Smooth muscle cell (in vitro differentiated cells): ENCODE measurements around the gene CDC34. TPM values are rescaled to one million over a fixed set of nuclear protein-coding genes. Genes with fewer than 3 reads are reported as not detected.
A peak's percentile ranks its signal among the peaks of the same experiment; 100 is the strongest.

ENCODE experiments used
- DNase-seq: peaks from one replicate; lab custom pipeline; 2025; ENCODE audit not compliant: unreplicated experiment; lab: John Stamatoyannopoulos, UW
- H2AFZ ChIP-seq: fragments of 200-600 bp; sonication (generic); 2 replicates; pipeline ENCODE4 v1.6.0; 2016; ENCODE audit warnings: antibody characterized with exemption, low read depth, mild to moderate bottlenecking
- H3F3A ChIP-seq: fragments of 200-600 bp; sonication (generic); 2 replicates; pipeline ENCODE4 v1.6.0; 2017; ENCODE audit warnings: antibody characterized with exemption, low read depth
- H3K27ac ChIP-seq: fragments of 200-600 bp; sonication (generic); 2 replicates; pipeline ENCODE4 v1.5.1; 2016; ENCODE audit warnings: low read depth, mild to moderate bottlenecking
- H3K27me3 ChIP-seq: fragments of 200-600 bp; sonication (generic); 2 replicates; pipeline ENCODE4 v1.6.1; 2016; ENCODE audit warnings: low read depth, mild to moderate bottlenecking
- H3K36me3 ChIP-seq: fragments of 200-600 bp; sonication (generic); 2 replicates; pipeline ENCODE4 v1.5.1; 2016; ENCODE audit warnings: low read depth
- H3K4me1 ChIP-seq: fragments of 200-600 bp; sonication (generic); 2 replicates; pipeline ENCODE4 v1.5.1; 2016; ENCODE audit warnings: low read depth
- H3K4me2 ChIP-seq: fragments of 200-600 bp; sonication (generic); 2 replicates; pipeline ENCODE4 v1.6.0; 2016; ENCODE audit warnings: mild to moderate bottlenecking
- H3K4me3 ChIP-seq: fragments of 200-600 bp; sonication (generic); 2 replicates; pipeline ENCODE4 v1.5.1; 2016; ENCODE audit warnings: mild to moderate bottlenecking
- H3K79me2 ChIP-seq: fragments of 200-600 bp; sonication (generic); 2 replicates; pipeline ENCODE4 v1.6.0; 2016; ENCODE audit warnings: low read depth, mild to moderate bottlenecking
- H3K9ac ChIP-seq: fragments of 200-600 bp; sonication (generic); 2 replicates; pipeline ENCODE4 v1.6.0; 2016; ENCODE audit warnings: low read depth
- H3K9me3 ChIP-seq: fragments of 200-600 bp; sonication (generic); replicated peaks from 2 replicates; pipeline ENCODE4 v1.5.1; 2016; ENCODE audit warnings: low read depth
- H4K20me1 ChIP-seq: fragments of 200-600 bp; sonication (generic); 2 replicates; pipeline ENCODE4 v1.6.0; 2016; ENCODE audit warnings: low read depth
- whole genome bisulfite sequencing: methylation state at CpG from one replicate; pipeline ENCODE4 v1.1.7; 2016; ENCODE audit warnings: low lambda C conversion rate; 5-methylcytosine and 5-hydroxymethylcytosine counted together
- polyA plus RNA-seq: library from polyadenylated mRNA; unstranded; fragments of >200 nt; fragmentation: Nextera tagmentation; extraction: Ambion mirVana; gene quantifications from 2 replicates; pipeline ENCODE4 v1.2.1, GENCODE V29; 2016
- total RNA-seq: library from RNA; depleted of rRNA; stranded (reverse); fragments of >200 nt; gene quantifications from 2 replicates; pipeline ENCODE4 v1.2.3, GENCODE V29; 2014
- TF ChIP-seq, protein P1 (sequence below): fragments of 200-600 bp; sonication (generic); IDR thresholded peaks from 2 replicates; pipeline ENCODE4 v1.5.1; 2017; ENCODE audit warnings: borderline replicate concordance, mild to moderate bottlenecking, antibody characterized with exemption; ENCODE audit not compliant: insufficient read depth, poor library complexity, severe bottlenecking

Gene CDC34
- total and polyA plus RNA-seq, 2 experiments from 2014 or later = 67.7 to 151 TPM

DNA sequence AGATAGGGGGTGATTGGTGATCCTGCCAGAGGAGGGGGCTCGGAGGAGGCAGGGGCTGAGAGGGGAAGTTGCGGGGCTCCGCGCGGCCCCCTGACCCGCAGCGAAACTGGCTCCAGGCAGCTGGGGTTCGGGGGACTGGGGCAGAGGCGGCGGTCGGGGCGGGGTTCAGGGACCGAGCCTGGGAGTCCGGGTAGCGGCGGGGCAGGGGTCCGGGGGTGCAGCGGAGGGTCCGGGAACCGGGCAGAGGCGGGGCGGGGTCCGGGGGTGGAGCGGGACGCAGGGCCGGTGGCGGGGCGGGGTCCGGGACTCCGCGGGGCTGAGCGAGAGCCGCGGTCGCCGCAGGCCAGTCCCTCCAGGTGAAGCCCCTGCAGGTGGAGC lies 34.1 kb upstream of the CDC34 start:
- peaks cover 32% of the 10 kb centered on the region for H3K27me3 ChIP-seq
- peak overlapping the region; percentile 44 for H3K4me2 ChIP-seq
- no peak for DNase-seq
- 0% methylated on average over 9 of the region's 36 CpGs for WGBS
- no peaks in the 10 kb centered on the region for H3K36me3 ChIP-seq
- no peaks in the 10 kb centered on the region for H3K9me3 ChIP-seq
- H3K4me3 ChIP-seq = no peak overlapping the region
- no peak overlapping the region for H2AFZ ChIP-seq
- no peaks in the 10 kb centered on the region for H4K20me1 ChIP-seq
- H3K4me1 ChIP-seq = no peaks in the 10 kb centered on the region
- no peaks in the 10 kb centered on the region for H3F3A ChIP-seq
- no peak overlapping the region for H3K9ac ChIP-seq
- H3K79me2 ChIP-seq = no peaks in the 10 kb centered on the region
- H3K27ac ChIP-seq = no peak overlapping the region
- TF ChIP-seq, protein P1, sequence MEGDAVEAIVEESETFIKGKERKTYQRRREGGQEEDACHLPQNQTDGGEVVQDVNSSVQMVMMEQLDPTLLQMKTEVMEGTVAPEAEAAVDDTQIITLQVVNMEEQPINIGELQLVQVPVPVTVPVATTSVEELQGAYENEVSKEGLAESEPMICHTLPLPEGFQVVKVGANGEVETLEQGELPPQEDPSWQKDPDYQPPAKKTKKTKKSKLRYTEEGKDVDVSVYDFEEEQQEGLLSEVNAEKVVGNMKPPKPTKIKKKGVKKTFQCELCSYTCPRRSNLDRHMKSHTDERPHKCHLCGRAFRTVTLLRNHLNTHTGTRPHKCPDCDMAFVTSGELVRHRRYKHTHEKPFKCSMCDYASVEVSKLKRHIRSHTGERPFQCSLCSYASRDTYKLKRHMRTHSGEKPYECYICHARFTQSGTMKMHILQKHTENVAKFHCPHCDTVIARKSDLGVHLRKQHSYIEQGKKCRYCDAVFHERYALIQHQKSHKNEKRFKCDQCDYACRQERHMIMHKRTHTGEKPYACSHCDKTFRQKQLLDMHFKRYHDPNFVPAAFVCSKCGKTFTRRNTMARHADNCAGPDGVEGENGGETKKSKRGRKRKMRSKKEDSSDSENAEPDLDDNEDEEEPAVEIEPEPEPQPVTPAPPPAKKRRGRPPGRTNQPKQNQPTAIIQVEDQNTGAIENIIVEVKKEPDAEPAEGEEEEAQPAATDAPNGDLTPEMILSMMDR = no peak

DNA sequence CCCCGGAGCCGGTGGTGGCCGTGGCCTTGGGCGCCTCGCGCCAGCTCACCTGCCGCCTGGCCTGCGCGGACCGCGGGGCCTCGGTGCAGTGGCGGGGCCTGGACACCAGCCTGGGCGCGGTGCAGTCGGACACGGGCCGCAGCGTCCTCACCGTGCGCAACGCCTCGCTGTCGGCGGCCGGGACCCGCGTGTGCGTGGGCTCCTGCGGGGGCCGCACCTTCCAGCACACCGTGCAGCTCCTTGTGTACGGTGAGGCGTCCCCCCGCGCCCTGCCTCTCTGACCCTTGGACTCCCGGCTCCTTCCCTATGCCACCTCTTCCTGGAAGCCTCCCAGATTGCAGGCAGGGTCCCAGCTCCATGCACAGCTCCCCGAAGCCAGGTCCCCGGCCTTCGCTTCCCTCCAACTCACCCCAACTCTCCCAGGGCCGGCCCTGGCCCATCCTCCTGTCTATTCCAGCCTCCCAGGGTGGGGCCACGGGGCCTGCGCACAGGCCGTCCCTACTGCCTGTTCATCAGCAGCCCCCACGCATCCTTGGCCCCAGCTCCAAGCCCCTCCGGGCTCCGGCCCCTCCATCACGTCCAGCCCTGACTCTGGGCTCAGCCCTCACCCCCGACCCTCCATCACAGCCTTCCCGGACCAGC lies 33.6 kb upstream of the CDC34 start:
- H3K9me3 ChIP-seq = no peaks in the 10 kb centered on the region
- no peak overlapping the region for H3K9ac ChIP-seq
- no peak for DNase-seq
- peak overlapping the region; percentile 44 for H3K4me2 ChIP-seq
- no peaks in the 10 kb centered on the region for H3K4me1 ChIP-seq
- no peak overlapping the region for H3K4me3 ChIP-seq
- H3K27ac ChIP-seq = no peak overlapping the region
- no peaks in the 10 kb centered on the region for H4K20me1 ChIP-seq
- 17% methylated on average over 47 of the region's 50 CpGs for WGBS
- H2AFZ ChIP-seq = no peak overlapping the region
- H3K79me2 ChIP-seq = no peaks in the 10 kb centered on the region
- H3K36me3 ChIP-seq = no peaks in the 10 kb centered on the region
- TF ChIP-seq, protein P1 = no peak
- peaks cover 32% of the 10 kb centered on the region for H3K27me3 ChIP-seq
- H3F3A ChIP-seq = no peaks in the 10 kb centered on the region

DNA sequence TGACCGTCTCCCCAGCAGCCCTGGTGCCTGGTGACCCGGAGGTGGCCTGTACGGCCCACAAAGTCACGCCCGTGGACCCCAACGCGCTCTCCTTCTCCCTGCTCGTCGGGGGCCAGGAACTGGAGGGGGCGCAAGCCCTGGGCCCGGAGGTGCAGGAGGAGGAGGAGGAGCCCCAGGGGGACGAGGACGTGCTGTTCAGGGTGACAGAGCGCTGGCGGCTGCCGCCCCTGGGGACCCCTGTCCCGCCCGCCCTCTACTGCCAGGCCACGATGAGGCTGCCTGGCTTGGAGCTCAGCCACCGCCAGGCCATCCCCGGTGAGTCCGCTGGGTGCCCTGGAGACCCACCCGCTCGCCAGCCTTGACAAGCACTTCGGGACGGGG lies 33.1 kb upstream of the CDC34 start:
- H3K4me3 ChIP-seq = no peak overlapping the region
- no peak for DNase-seq
- H3K9me3 ChIP-seq = no peaks in the 10 kb centered on the region
- H3K4me1 ChIP-seq = no peaks in the 10 kb centered on the region
- TF ChIP-seq, protein P1 = no peak
- no peaks in the 10 kb centered on the region for H3K36me3 ChIP-seq
- 51% methylated on average over 15 of the region's 26 CpGs for WGBS
- no peaks in the 10 kb centered on the region for H3F3A ChIP-seq
- no peaks in the 10 kb centered on the region for H3K79me2 ChIP-seq
- H3K27me3 ChIP-seq = peaks cover 32% of the 10 kb centered on the region
- no peak overlapping the region for H2AFZ ChIP-seq
- H3K27ac ChIP-seq = no peak overlapping the region
- H3K9ac ChIP-seq = no peak overlapping the region
- no peaks in the 10 kb centered on the region for H4K20me1 ChIP-seq
- H3K4me2 ChIP-seq = no peak overlapping the region

DNA sequence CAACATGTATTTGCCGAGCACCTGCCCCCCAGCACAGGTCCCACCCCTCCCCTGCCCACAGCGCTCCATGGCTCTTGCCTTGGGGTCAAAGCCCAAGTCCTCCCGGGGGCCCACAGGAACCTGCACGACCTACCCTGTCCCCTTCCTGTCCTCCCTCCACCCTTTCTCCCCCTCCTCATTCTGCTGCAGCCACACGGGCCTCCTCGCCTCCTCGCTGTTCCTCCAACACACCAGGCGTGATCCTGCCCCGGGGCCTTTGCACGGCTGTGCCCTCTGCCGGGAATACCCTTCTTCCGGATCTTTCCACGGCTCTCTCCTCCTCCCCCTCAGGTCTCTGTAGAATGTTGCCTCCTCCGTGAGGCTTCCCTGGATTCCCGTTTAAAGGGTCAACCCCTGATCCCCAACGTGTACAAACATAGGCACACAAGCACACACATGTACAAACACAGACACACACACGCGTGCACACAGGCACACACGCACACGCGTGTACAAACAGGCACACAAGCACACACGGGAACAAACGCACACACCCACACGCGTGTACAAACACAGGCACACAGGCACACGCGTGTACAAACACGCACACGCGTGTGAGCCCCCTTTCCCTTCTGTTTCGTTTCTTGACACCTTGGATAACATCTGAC lies 32.5 kb upstream of the CDC34 start:
- H3K4me1 ChIP-seq = no peaks in the 10 kb centered on the region
- H3K27ac ChIP-seq = no peak overlapping the region
- H3K4me3 ChIP-seq = no peak overlapping the region
- no peaks in the 10 kb centered on the region for H3K36me3 ChIP-seq
- no peak overlapping the region for H3K9ac ChIP-seq
- no peak for DNase-seq
- 90% methylated on average over 27 of the region's 31 CpGs for WGBS
- TF ChIP-seq, protein P1 = no peak
- no peaks in the 10 kb centered on the region for H3K9me3 ChIP-seq
- peaks cover 32% of the 10 kb centered on the region for H3K27me3 ChIP-seq
- no peaks in the 10 kb centered on the region for H3F3A ChIP-seq
- no peak overlapping the region for H2AFZ ChIP-seq
- no peak overlapping the region for H3K4me2 ChIP-seq
- no peaks in the 10 kb centered on the region for H3K79me2 ChIP-seq
- H4K20me1 ChIP-seq = no peaks in the 10 kb centered on the region
